Measurements from ENCODE around the gene ILDR1.

The ILDR1 gene

GRCh38 chr3:122014741-122015140 lies 7.3 kb downstream of the ILDR1 start:
- peak; percentile 29 for DNase-seq (ENCODE audit: low spot score)

DNA sequence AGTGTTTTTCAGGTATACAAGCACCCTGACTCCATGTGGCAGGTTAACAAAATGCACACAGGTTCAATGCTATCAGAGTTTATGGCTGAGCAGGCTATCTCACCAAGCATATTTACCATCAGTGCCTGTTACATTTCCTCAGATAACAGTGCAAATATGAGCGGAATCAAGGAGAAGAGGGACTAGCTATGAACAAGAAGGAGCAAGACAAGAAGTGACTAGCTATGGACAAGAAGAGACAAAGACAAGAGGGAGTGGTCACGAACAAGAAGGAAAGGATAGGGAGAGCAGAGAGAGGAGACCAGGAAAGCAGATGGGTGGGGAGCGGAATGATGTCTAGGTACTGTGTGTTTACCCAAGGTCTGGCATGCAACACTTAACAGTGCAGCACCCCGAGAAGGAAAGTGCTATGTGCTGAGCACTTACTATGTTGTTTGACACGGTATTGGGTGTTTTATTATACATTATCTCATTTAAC lies 8.6 kb downstream of the ILDR1 start:
- no peak for DNase-seq (ENCODE audit: low spot score)

DNA sequence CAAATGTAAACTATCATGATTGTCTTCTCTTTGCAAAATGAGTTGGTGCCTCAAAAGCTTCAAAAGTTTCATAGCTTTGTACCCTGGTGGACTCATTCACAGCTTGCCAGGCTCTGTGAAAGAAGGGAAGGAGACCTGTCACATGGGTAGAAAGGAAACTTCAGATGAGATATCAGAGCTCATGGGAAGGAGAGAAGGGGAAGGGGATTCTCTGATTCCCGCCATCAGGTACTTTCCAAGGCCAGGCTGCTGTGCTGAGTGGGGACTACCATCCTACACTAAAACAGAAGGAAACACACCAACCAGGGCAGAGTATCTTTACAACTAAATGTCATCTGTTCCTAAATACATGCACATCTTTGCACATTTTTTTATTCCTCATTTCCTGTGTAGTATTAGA lies 9.2 kb downstream of the ILDR1 start:
- DNase-seq (ENCODE audit: low spot score), result no peak

- DNase-seq (ENCODE audit: low spot score), result no peak
These were observed 10.7 kb downstream of the ILDR1 start for GRCh38 chr3:122011396-122011795.

- DNase-seq (ENCODE audit: low spot score), result no peak
These were observed 11.5 kb downstream of the ILDR1 start for GRCh38 chr3:122010506-122010905.

GRCh38 chr3:122008166-122008565 lies 13.9 kb downstream of the ILDR1 start:
- DNase-seq (ENCODE audit: low spot score), result no peak

- DNase-seq (ENCODE audit: low spot score), result no peak
These were observed 15.8 kb downstream of the ILDR1 start for GRCh38 chr3:122006267-122006666.

DNA sequence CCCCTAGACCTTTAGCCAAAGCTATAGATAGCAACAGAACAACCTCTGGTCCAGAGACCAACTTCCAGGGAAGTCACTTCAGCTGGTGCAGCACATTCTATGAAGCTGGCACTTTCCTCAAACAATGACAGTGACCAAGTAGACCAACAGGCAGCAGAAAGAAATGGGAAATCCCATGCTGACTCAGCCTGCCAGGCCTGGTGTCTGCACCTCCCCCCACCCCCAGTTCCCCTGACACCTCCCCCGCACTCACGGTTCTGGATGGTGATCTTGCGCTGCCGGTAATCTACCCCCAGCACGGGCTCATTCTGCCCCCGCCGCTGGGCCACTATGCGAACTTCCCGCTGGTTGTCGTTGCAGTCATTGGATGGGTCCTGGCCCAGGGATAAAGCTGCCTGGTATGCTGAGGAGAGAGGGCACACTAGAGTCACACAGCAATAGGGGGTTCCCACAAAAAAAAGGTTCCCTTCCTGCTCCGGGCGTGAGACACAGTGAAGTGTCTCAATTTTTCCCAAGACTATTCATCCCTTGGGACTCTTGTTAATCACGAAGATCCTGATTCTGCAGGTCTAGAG lies 17.0 kb downstream of the ILDR1 start:
- no peak for DNase-seq (ENCODE audit: low spot score)

- no peak for DNase-seq (ENCODE audit: low spot score)
These were observed 17.9 kb downstream of the ILDR1 start for GRCh38 chr3:122004107-122004506.

DNA sequence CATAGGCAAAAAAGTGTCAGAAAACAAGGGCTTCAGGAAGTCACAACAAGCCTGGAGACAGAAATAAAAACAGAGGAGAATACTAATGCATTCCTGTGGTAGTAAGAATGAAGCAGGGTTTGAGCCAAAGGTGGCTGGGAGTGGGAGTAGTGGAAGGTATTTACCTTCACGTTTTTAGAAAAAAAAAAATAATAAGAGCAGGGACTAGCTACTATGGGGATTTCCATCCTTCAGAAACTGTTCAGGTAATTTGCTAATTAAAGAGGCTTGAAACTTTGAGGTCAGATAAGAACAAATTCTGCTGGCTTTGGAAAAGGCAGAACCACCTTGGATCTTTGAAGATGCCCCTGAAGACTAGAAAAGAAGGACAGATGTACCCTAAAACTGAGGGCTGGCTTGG lies 18.4 kb downstream of the ILDR1 start:
- no peak for DNase-seq (ENCODE audit: low spot score)

DNA sequence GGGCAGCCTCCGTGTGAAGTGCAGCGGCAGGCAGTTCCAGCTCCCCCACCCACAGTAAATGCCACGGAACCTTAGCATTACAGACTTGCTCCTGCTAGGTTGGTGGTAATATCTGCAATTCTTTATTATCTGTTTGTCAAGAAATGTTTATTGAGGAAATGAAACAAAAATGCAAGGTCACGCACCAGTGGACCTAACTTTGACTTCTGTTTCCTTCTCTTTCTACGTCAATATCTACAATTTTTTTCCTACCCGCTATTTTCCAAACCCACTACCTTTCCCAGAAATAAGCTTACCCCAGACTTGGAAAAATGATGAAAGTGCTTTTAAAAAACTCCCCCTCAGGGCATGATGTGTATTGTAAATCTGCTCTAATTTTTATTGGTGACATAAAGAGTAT lies 18.9 kb downstream of the ILDR1 start:
- peak; percentile 75 for DNase-seq (ENCODE audit: low spot score)

DNA sequence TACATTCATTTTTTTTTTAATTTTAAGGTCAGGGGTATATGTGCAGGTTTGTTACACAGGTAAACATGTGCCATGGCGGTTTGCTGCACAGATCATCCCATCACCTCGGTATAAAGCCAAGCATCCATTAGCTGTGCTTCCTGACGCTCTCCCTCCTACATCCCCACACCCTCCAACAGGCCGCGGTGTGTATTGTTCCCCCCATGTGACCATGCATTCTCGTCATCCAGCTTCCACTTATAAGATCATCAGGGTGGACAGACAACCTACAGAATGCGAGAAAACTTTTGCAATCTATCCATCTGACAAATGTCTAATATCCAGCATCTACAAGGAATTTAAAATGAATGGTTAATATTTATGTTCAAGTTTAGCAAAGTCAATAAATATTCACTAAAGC lies 19.4 kb downstream of the ILDR1 start:
- no peak for DNase-seq (ENCODE audit: low spot score)

DNA sequence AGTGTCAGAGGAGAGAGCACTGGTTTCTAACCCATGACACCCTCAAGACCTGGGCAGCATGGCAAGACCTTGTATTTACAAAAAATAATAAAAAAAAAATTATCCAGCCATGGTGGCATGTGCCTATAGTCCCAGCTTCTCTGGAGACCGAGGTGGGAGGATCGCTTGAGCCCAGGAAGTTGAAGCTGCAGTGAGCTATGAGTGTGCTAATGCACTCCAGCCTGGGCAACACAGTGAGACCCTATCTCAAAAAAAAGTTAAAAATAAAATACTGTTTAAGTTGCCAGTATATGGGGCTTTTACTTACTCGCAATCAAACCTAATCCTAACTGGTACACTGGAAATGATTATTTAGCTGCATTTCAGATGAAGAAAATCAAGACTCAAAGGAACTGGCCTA lies 20.2 kb downstream of the ILDR1 start:
- DNase-seq (ENCODE audit: low spot score), result no peak

DNA sequence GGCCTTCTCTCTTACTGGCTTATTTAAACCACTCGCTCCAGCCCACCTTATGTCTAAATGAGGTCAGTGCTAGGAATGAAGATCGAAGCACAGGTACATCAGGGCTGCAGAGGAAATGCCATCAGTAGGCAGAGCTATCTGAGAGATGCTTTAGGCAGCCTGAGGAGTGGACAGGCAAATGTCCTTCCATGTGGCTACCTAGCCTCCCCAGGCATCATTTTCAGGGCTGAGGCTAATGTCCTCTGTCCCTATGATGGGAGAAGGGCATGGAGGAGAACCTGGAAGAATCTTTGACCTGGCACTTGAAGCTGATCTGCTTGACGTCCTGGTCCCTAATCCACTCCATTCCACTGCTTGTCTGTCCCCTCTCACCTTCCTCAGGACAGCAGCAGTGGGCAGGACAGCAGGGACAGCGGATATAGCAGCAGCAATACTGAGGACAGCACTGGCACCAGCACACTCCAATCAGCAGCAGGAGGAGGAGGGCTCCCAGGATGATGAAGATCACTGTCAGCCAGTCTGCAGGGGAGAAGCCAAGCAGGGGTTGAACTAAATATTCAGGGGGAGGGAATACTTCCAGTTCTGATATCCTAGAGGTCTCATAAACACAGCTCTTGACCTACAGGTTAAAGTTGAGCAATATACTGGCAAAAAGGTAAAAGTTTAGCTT lies 21.0 kb downstream of the ILDR1 start:
- DNase-seq (ENCODE audit: low spot score), result no peak

DNA sequence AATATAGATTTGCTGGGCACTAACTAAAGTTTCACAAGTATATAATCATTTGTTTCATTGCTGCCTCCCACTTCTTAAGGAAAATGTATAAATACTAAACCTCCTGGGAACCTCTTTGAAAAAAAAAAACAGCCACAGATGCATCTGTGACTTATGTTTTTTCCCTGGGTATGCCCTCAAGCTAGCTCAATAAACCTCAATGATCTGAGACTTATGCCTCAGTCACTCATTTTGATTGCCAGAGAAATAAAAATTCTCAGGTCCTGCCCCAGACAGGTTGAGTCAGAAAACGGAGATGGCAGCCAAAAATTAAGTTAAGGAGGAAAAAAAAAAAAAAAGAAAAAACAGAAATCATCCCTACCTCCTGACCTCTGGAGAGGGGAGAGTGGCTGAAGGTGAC lies 22.1 kb downstream of the ILDR1 start:
- no peak for DNase-seq (ENCODE audit: low spot score)

GRCh38 chr3:121998611-121999473 lies 23.2 kb downstream of the ILDR1 start:
- DNase-seq (ENCODE audit: low spot score), result no peak

DNA sequence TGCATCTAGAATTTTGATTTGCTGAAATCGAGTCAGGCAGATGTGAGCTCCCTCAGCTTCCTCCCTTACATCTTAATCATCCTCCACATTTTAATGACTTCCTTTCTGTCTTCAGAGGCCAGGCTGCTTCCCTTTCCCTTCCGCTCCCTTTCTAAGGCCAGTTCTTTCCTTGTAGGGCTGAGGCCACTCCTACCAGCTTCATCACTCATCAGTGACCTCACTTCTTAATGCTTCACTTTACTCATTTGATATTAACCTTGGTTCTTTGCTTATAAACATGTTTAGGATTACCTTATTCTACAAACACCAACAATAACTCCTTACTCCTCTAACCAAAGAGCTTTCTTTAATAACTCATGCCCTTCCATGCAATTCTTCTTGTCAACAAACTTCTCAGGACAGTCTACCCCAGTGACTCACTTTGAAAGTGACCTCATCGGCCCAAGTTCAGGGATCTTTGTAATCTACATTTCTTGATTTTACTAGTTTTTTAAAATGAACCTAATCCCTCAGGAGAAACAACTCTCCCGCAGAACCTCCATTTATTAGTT lies 23.9 kb downstream of the ILDR1 start:
- no peak for DNase-seq (ENCODE audit: low spot score)

GRCh38 chr3:121997372-121997771 lies 24.7 kb downstream of the ILDR1 start:
- DNase-seq (ENCODE audit: low spot score), result no peak

DNA sequence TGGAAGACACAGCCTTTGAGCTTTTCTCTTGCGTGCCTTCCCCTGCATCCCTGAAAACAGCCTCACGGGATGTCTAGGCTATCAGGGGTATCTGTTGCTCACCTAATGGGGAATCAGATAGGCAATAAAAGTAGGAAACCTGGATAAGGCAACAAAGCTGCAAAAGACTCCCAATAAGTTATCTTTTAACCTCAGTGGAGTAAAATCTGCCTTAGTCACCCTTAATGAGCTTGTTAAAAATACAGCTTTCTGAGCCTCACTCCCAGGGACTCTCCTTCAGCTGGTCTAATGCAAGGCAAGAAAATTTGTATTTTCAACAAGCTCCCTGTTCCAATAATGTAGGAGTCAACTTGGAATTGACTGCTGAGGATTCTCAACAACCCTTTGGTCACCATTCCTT lies 25.6 kb downstream of the ILDR1 start:
- DNase-seq (ENCODE audit: low spot score), result no peak

DNA sequence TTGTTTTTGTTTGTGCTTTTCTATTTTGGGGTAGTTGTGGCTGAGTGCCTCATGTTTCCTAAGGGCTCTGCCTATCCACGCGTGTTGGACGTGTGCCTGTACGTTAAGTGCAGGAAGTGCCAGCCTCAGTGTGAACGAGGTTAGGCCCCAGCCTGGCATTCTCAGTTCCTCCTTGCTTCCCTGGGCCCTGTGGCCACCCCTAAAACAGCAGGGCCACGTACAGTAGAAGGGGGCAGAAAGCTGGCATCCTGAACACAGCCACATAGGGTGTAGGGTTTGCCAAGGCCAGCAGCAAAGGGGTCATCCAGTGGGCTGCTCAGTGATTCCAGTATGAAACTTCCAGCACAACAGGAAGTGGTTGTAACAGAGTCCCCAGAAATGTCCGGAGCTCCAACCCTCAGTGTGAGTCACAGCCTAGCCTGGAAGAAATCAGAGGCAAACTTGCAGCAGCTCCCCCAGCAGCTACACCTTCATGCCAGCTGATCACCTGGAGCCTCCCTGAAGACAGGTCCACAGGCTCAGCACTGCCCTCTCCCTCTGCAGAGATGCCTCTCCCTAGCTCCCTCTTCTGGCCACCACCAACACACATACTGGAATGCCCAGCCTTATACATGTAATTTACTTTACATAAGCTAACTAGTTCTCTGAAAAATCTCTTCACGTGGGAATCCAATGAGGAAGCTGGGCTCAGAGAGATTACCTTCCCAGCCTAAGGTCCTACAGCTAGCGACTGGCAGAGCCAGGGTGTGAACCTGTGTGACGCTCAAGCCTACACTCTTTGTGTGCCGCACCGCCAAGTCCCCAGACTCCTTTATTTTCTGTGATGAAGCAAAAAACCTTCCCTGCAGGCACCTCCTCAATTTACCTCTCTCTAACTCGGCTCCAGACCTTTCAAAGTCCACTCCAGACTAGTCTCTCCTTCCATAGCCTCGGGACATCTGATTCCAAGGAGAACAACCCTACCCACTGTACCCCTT lies 26.6 kb downstream of the ILDR1 start:
- DNase-seq (ENCODE audit: low spot score), result peak; percentile 79

- no peak for DNase-seq (ENCODE audit: low spot score)
These were observed 27.5 kb downstream of the ILDR1 start for GRCh38 chr3:121994551-121994950.

All from NAMALWA (cell line).